Fibroblast of lung (primary cell): ENCODE measurements around the gene KCNE2. TPM values are rescaled to one million over a fixed set of nuclear protein-coding genes. Genes with fewer than 3 reads are reported as not detected.

Experiments
- DNase-seq, 2 donors: peaks; one replicate each; pipeline versions ENCODE4 v3.0.0 to v3.0.0-alpha.2; 2010; ENCODE audit warnings: low read depth in 2 of 2
- H2AFZ ChIP-seq: 2 replicates; pipeline ENCODE4 v1.5.1; 2012; ENCODE audit warnings: low read length, control low read depth, inconsistent platforms
- H3K27ac ChIP-seq: 2 replicates; pipeline ENCODE4 v1.5.1; 2011; ENCODE audit warnings: low read length, control low read depth; ENCODE audit not compliant: insufficient read depth
- H3K27me3 ChIP-seq: 2 replicates; pipeline ENCODE4 v1.5.1; 2011; ENCODE audit warnings: mild to moderate bottlenecking, low read length; ENCODE audit not compliant: control insufficient read depth, insufficient read depth
- H3K36me3 ChIP-seq: 2 replicates; pipeline ENCODE4 v1.5.1; 2011; ENCODE audit warnings: low read length; ENCODE audit not compliant: control insufficient read depth, insufficient read depth
- H3K4me1 ChIP-seq: 2 replicates; pipeline ENCODE4 v1.5.1; 2011; ENCODE audit warnings: low read length; ENCODE audit not compliant: control insufficient read depth, insufficient read depth; ENCODE audit errors: extremely low read depth
- H3K4me2 ChIP-seq: 2 replicates; pipeline ENCODE4 v1.5.1; 2011; ENCODE audit warnings: low read length, control low read depth; ENCODE audit not compliant: insufficient read depth; ENCODE audit errors: extremely low read depth
- H3K4me3 ChIP-seq, 4 experiments: fragments of 200-600 bp in 1 of 4; sonication (generic) in 1 of 4; replicated peaks in 1 of 4; 2 replicates each; pipeline ENCODE4 v1.5.1; 2011 to 2016; ENCODE audit warnings: low read length in 4 of 4, low read depth in 3 of 4, mild to moderate bottlenecking in 3 of 4, control low read depth in 2 of 4, inconsistent platforms in 1 of 4, mixed read lengths in 1 of 4; ENCODE audit not compliant: insufficient read depth in 1 of 4; ENCODE audit errors: control extremely low read depth in 1 of 4
- H3K79me2 ChIP-seq: 2 replicates; pipeline ENCODE4 v1.5.1; 2012; ENCODE audit warnings: mild to moderate bottlenecking, low read length, inconsistent platforms; ENCODE audit not compliant: control insufficient read depth, insufficient read depth
- H3K9ac ChIP-seq: 2 replicates; pipeline ENCODE4 v1.5.1; 2011; ENCODE audit warnings: mild to moderate bottlenecking, low read length, control low read depth; ENCODE audit not compliant: insufficient read depth
- H3K9me3 ChIP-seq: 2 replicates; pipeline ENCODE4 v1.5.1; 2012; ENCODE audit warnings: low read depth, low read length; ENCODE audit not compliant: control insufficient read depth, insufficient read depth
- H4K20me1 ChIP-seq: 2 replicates; pipeline ENCODE4 v1.5.1; 2011; ENCODE audit warnings: low read length; ENCODE audit not compliant: control insufficient read depth, insufficient read depth; ENCODE audit errors: extremely low read depth
- CTCF ChIP-seq, 2 donors: IDR thresholded peaks in 1 of 2; conservative IDR thresholded peaks in 1 of 2; 1 replicate in 1 of 2; 2 replicates in 1 of 2; pipeline ENCODE4 v1.5.1; 2011 to 2012; ENCODE audit warnings: low read length in 2 of 2, control low read depth in 1 of 2, inconsistent platforms in 1 of 2, low read depth in 1 of 2, mild to moderate bottlenecking in 1 of 2
- EZH2 ChIP-seq: IDR thresholded peaks from 2 replicates; pipeline ENCODE4 v1.5.1; 2012; ENCODE audit warnings: low read length, control low read depth, mild to moderate bottlenecking; ENCODE audit errors: missing control alignments
- polyA minus RNA-seq: library from RNA; depleted of rRNA, polyadenylated mRNA; stranded (reverse); fragments of >200 nt; gene quantifications from 2 replicates; pipeline ENCODE4 v1.2.3, GENCODE V29; 2011; ENCODE audit warnings: low replicate concordance
- polyA plus RNA-seq, 2 donors: library from polyadenylated mRNA; depleted of rRNA in 1 of 2; stranded (reverse) in 1 of 2; unstranded in 1 of 2; fragments of >200 nt; gene quantifications; 2 replicates each; pipeline ENCODE4 v1.2.1, GENCODE V29; 2011 to 2012; ENCODE audit warnings: missing spikeins in 1 of 2
- total RNA-seq: library from RNA; depleted of rRNA; stranded (reverse); fragments of >200 nt; gene quantifications from 2 replicates; pipeline ENCODE4 v1.2.1, GENCODE V29; 2014

The KCNE2 gene
- total RNA-seq (0.17 TPM in 1 of 2 replicates, not detected in the other), polyA plus RNA-seq (not detected in 2 replicates), polyA minus RNA-seq (not detected in 2 replicates)
- polyA plus RNA-seq (2012): 0.16 TPM in 1 of 2 replicates, not detected in the other

- Histone ChIP-seq H3K4me2 (no peak within 1 kb of the TSS), H2AFZ (no peak within 1 kb of the TSS), H3K4me3 (no peak within 1 kb of the TSS), H3K9ac (no peak within 1 kb of the TSS), H3K79me2 (no peaks in the 10 kb centered on the region), H3K36me3 (no peaks in the 10 kb centered on the region), H3K27ac (no peak within 1 kb of the TSS), H4K20me1 (no peaks in the 10 kb centered on the region), H3K27me3 (peaks cover 3% of the 10 kb centered on the region), H3K4me1 (no peaks in the 10 kb centered on the region), H3K9me3 (no peaks in the 10 kb centered on the region)
- no peak for DNase-seq
- no peak for TF ChIP-seq EZH2
- TF ChIP-seq CTCF (conservative IDR thresholded peaks at IDR 0.05 in 1 of 2, IDR thresholded peaks at IDR 0.05 in 1 of 2; ENCODE audit: low read depth in 1 of 2, low read length in 2 of 2): no peak
Measured at GRCh38 chr21:34363733-34364132, at the start of gene KCNE2. TSS of gene KCNE2 (plus strand) at chr21:34364006. CDS start at chr21:34370479, 6,473 bp downstream.

- no peaks in the 10 kb centered on the region for H3K36me3 ChIP-seq
- H4K20me1 ChIP-seq: no peaks in the 10 kb centered on the region
- no peak overlapping the region for H3K9ac ChIP-seq
- no peak overlapping the region for H2AFZ ChIP-seq
- TF ChIP-seq EZH2 (no peak), CTCF (conservative IDR thresholded peaks at IDR 0.05 in 1 of 2, IDR thresholded peaks at IDR 0.05 in 1 of 2; ENCODE audit: low read depth in 1 of 2, low read length in 2 of 2) (no peak)
- H3K4me2 ChIP-seq: no peak overlapping the region
- no peak overlapping the region for H3K27ac ChIP-seq
- no peaks in the 10 kb centered on the region for H3K9me3 ChIP-seq
- no peak overlapping the region for H3K4me3 ChIP-seq
- H3K4me1 ChIP-seq: no peaks in the 10 kb centered on the region
- DNase-seq: no peak
- peaks cover 2% of the 10 kb centered on the region for H3K27me3 ChIP-seq
- H3K79me2 ChIP-seq: no peaks in the 10 kb centered on the region
Measured at GRCh38 chr21:34319585-34319984, 44.2 kb upstream of the KCNE2 start.

- H2AFZ ChIP-seq: no peak overlapping the region
- no peaks in the 10 kb centered on the region for H4K20me1 ChIP-seq
- H3K4me1 ChIP-seq: no peaks in the 10 kb centered on the region
- no peak overlapping the region for H3K27ac ChIP-seq
- no peaks in the 10 kb centered on the region for H3K79me2 ChIP-seq
- no peak overlapping the region for H3K9ac ChIP-seq
- TF ChIP-seq CTCF (conservative IDR thresholded peaks at IDR 0.05 in 1 of 2, IDR thresholded peaks at IDR 0.05 in 1 of 2; ENCODE audit: low read depth in 1 of 2, low read length in 2 of 2) (no peak), EZH2 (no peak)
- H3K27me3 ChIP-seq: peaks cover 2% of the 10 kb centered on the region
- DNase-seq: peak in 1 of 2 donors; percentile 59
- no peak overlapping the region for H3K4me2 ChIP-seq
- no peaks in the 10 kb centered on the region for H3K9me3 ChIP-seq
- no peak overlapping the region for H3K4me3 ChIP-seq
- H3K36me3 ChIP-seq: no peaks in the 10 kb centered on the region
Measured at GRCh38 chr21:34320011-34320410, 43.8 kb upstream of the KCNE2 start.
